Neural progenitor cell (in vitro differentiated cells): ENCODE data around the gene BEST2.
A peak's percentile ranks its signal among the peaks of the same experiment; 100 is the strongest.

Experiments used
- CTCF ChIP-seq: fragments of 200-600 bp; sonication (generic); IDR thresholded peaks from 2 replicates; pipeline ENCODE4 v1.5.1; 2017; ENCODE audit warnings: antibody characterized with exemption, mild to moderate bottlenecking
- EZH2phosphoT487 ChIP-seq: fragments of 200-600 bp; sonication (generic); IDR thresholded peaks from 2 replicates; pipeline ENCODE4 v1.6.1; 2017; ENCODE audit warnings: antibody characterized with exemption

- TF ChIP-seq EZH2phosphoT487 (no peak), CTCF (peak; percentile 67)
Observed at GRCh38 chr19:12766051-12766521, 14.5 kb downstream of the BEST2 start.
